ENCODE results near the gene AQP10. TPM values are rescaled to one million over a fixed set of nuclear protein-coding genes. Genes with fewer than 3 reads are reported as not detected.

Gene AQP10
- total RNA-seq, 3 donors from 2014 or later (not counting 1 experiment from before 2014, with no cell fraction given): 0.82 TPM; not detected in 2

- Histone ChIP-seq H3K27ac (ENCODE audit: low read length) (no peak overlapping the region), H3K27me3 (ENCODE audit: control insufficient read depth, insufficient read depth, low read length) (no peaks in the 10 kb centered on the region), H3K36me3 (ENCODE audit: control insufficient read depth, insufficient read depth, low read length) (peaks cover 62% of the 10 kb centered on the region), H3K9me3 (ENCODE audit: control insufficient read depth, insufficient read depth, low read length) (no peaks in the 10 kb centered on the region), H3K4me3 (ENCODE audit: low read length) (no peak overlapping the region), H3K4me1 (ENCODE audit: control insufficient read depth, insufficient read depth, low read length) (peaks cover 63% of the 10 kb centered on the region)
- no peak for ATAC-seq
- intact Hi-C loops (cut with micrococcal nuclease): no loop called here
- peak; percentile 59 for TF ChIP-seq CTCF (IDR thresholded peaks at IDR 0.05)
- 83% methylated on average over 12 of the region's 12 CpGs for WGBS (ENCODE audit: insufficient coverage)
- Mint-ChIP-seq H3K27ac (peak overlapping the region; percentile 56 to 65), H3K4me1 (peaks cover 49 to 62% of the 10 kb centered on the region in 2 donors), H3K9me3 (no peaks in the 10 kb centered on the region), H3K27me3 (ENCODE audit: low read depth in 2 of 2) (no peaks in the 10 kb centered on the region), H3K4me3 (peak overlapping the region; percentile 25), H3K36me3 (peaks cover 13% of the 10 kb centered on the region)
- peak; percentile 48 to 88 for DNase-seq
These were observed 24.3 kb downstream of the AQP10 start for GRCh38 chr1:154344977-154345837.

- no peak for TF ChIP-seq CTCF (IDR thresholded peaks at IDR 0.05)
- Mint-ChIP-seq H3K9me3 (no peaks in the 10 kb centered on the region), H3K36me3 (peaks cover 8% of the 10 kb centered on the region), H3K27ac (no peak overlapping the region), H3K4me1 (peaks cover 41 to 55% of the 10 kb centered on the region in 2 donors), H3K27me3 (ENCODE audit: low read depth in 2 of 2) (no peaks in the 10 kb centered on the region), H3K4me3 (no peak overlapping the region)
- DNase-seq (no peak), ATAC-seq (no peak)
- intact Hi-C loops (cut with micrococcal nuclease): no loop called here
- Histone ChIP-seq H3K27me3 (ENCODE audit: control insufficient read depth, insufficient read depth, low read length) (no peaks in the 10 kb centered on the region), H3K4me3 (ENCODE audit: low read length) (no peak overlapping the region), H3K9me3 (ENCODE audit: control insufficient read depth, insufficient read depth, low read length) (no peaks in the 10 kb centered on the region), H3K4me1 (ENCODE audit: control insufficient read depth, insufficient read depth, low read length) (peaks cover 52% of the 10 kb centered on the region), H3K36me3 (ENCODE audit: control insufficient read depth, insufficient read depth, low read length) (peaks cover 53% of the 10 kb centered on the region), H3K27ac (ENCODE audit: low read length) (no peak overlapping the region)
- WGBS (ENCODE audit: insufficient coverage): 94% methylated on average over 15 of the region's 15 CpGs
These were observed 25.5 kb downstream of the AQP10 start for GRCh38 chr1:154346276-154346917.

GRCh38 chr1:154347961-154348360 lies 27.1 kb downstream of the AQP10 start:
- Histone ChIP-seq H3K4me1 (ENCODE audit: control insufficient read depth, insufficient read depth, low read length) (peaks cover 48% of the 10 kb centered on the region), H3K27ac (ENCODE audit: low read length) (no peak overlapping the region), H3K27me3 (ENCODE audit: control insufficient read depth, insufficient read depth, low read length) (peaks cover 11% of the 10 kb centered on the region), H3K9me3 (ENCODE audit: control insufficient read depth, insufficient read depth, low read length) (no peaks in the 10 kb centered on the region), H3K4me3 (ENCODE audit: low read length) (no peak overlapping the region), H3K36me3 (ENCODE audit: control insufficient read depth, insufficient read depth, low read length) (peaks cover 48% of the 10 kb centered on the region)
- Mint-ChIP-seq H3K27me3 (ENCODE audit: low read depth in 2 of 2) (peaks cover 7 to 8% of the 10 kb centered on the region in 2 donors), H3K27ac (no peak overlapping the region), H3K36me3 (peaks cover 8% of the 10 kb centered on the region), H3K9me3 (no peaks in the 10 kb centered on the region), H3K4me3 (no peak overlapping the region), H3K4me1 (peaks cover 35 to 50% of the 10 kb centered on the region in 2 donors)
- ATAC-seq (no peak), DNase-seq (no peak)
- intact Hi-C loops (cut with micrococcal nuclease): no loop called here
- TF ChIP-seq CTCF (IDR thresholded peaks at IDR 0.05): no peak
- WGBS (ENCODE audit: insufficient coverage): 96% methylated on average over 3 of the region's 3 CpGs
